ENCODE measurements around the gene PXMP4.

PXMP4 gene

GRCh38 chr20:33653218-33653899 lies 66.8 kb downstream of the PXMP4 start:
- peak in 1 of 2 experiments; percentile 53 for DNase-seq

Data from NCI-H187 (cell line).